ENCODE data around the gene C16orf74. TPM values are rescaled to one million over a fixed set of nuclear protein-coding genes. Genes with fewer than 3 reads are reported as not detected.

The C16orf74 gene
- total and polyA plus RNA-seq, 2 of the 13 experiments (the other 11 are each of a cell fraction or from before 2014, with no cell fraction given) = 0.13 to 0.29 TPM

DNA sequence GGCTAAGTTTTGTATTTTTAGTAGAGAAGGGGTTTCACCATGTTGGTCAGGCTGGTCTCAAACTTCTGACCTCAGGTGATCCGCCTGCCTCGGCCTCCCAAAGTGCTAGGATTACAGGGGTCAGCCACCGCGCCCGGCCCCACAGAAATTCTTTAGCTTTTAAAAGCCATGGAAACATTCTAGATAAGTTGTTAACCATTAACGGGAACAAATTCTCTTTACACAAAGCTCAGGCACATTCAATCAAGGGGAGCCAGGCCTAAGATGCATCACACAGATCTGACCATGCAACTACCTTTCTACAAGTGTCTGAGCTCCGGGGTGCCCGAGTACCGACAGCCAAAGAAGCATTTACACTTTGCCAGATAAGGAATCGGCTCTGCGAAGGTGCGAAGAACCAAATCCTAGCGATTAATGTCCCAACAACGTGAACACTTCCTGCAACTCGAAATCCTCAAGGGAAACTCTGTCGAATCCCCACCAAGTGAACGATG lies 47.4 kb upstream of the C16orf74 start (continued):
- 0 out of 2 replicates have a peak, but pooled peaks have one; percentile 36 for TF ChIP-seq MED1 (CRISPR knock-in tag; IDR thresholded peaks at IDR 0.05)
- TF ChIP-seq HINFP (CRISPR knock-in tag; IDR thresholded peaks at IDR 0.05; ENCODE audit: low read depth) = peak; percentile 31; the same call in 1 of the 2 replicates
- TF ChIP-seq PAWR (CRISPR knock-in tag; IDR thresholded peaks at IDR 0.05; ENCODE audit: borderline replicate concordance) = no peak
- no peak for TF ChIP-seq SYNCRIP (IDR thresholded peaks at IDR 0.05; ENCODE audit: insufficient read depth, low read depth, low read length)
- TF ChIP-seq ZNF878 (CRISPR knock-in tag; IDR thresholded peaks at IDR 0.05) = no peak
- peak; percentile 8; the same call in 1 of the 2 replicates for TF ChIP-seq ZNF331 (CRISPR knock-in tag; IDR thresholded peaks at IDR 0.05)
- no peak for TF ChIP-seq ETV5 (CRISPR knock-in tag; IDR thresholded peaks at IDR 0.05; ENCODE audit: borderline replicate concordance)
- TF ChIP-seq KAT2B (IDR thresholded peaks at IDR 0.05; ENCODE audit: borderline replicate concordance, low read depth, low read length) = no peak
- TF ChIP-seq ZNF274 (CRISPR knock-in tag; IDR thresholded peaks at IDR 0.05) = 0 out of 2 replicates have a peak, but pooled peaks have one; percentile 11
- no peak for TF ChIP-seq ZNF260 (CRISPR knock-in tag; IDR thresholded peaks at IDR 0.05; ENCODE audit: borderline replicate concordance, low read depth)
- no peak for TF ChIP-seq KDM1A (CRISPR knock-in tag; IDR thresholded peaks at IDR 0.05)
- TF ChIP-seq, protein P1, sequence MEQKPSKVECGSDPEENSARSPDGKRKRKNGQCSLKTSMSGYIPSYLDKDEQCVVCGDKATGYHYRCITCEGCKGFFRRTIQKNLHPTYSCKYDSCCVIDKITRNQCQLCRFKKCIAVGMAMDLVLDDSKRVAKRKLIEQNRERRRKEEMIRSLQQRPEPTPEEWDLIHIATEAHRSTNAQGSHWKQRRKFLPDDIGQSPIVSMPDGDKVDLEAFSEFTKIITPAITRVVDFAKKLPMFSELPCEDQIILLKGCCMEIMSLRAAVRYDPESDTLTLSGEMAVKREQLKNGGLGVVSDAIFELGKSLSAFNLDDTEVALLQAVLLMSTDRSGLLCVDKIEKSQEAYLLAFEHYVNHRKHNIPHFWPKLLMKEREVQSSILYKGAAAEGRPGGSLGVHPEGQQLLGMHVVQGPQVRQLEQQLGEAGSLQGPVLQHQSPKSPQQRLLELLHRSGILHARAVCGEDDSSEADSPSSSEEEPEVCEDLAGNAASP (CRISPR knock-in tag; IDR thresholded peaks at IDR 0.05; ENCODE audit: borderline replicate concordance) = peak; percentile 83; the same call in 1 of the 2 replicates
- TF ChIP-seq, protein P2, sequence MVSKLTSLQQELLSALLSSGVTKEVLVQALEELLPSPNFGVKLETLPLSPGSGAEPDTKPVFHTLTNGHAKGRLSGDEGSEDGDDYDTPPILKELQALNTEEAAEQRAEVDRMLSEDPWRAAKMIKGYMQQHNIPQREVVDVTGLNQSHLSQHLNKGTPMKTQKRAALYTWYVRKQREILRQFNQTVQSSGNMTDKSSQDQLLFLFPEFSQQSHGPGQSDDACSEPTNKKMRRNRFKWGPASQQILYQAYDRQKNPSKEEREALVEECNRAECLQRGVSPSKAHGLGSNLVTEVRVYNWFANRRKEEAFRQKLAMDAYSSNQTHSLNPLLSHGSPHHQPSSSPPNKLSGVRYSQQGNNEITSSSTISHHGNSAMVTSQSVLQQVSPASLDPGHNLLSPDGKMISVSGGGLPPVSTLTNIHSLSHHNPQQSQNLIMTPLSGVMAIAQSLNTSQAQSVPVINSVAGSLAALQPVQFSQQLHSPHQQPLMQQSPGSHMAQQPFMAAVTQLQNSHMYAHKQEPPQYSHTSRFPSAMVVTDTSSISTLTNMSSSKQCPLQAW (CRISPR knock-in tag; IDR thresholded peaks at IDR 0.05) = peak; percentile 87
- 0 out of 2 replicates have a peak, but pooled peaks have one; percentile 6 for TF ChIP-seq ZSCAN31 (CRISPR knock-in tag; IDR thresholded peaks at IDR 0.05; ENCODE audit: low read depth)
- TF ChIP-seq ZC3H4 (CRISPR knock-in tag; IDR thresholded peaks at IDR 0.05; ENCODE audit: borderline replicate concordance) = no peak
- TF ChIP-seq HOXA3 (CRISPR knock-in tag; IDR thresholded peaks at IDR 0.05) = 0 out of 2 replicates have a peak, but pooled peaks have one; percentile 12
- no peak for TF ChIP-seq SOX13 (IDR thresholded peaks at IDR 0.05)
- peak in 1 of 2 experiments; percentile 8; a peak in 1 of 4 replicates for TF ChIP-seq SOX13 (CRISPR knock-in tag; conservative IDR thresholded peaks at IDR 0.05 in 1 of 2, IDR thresholded peaks at IDR 0.05 in 1 of 2)
- 0 out of 2 replicates have a peak, but pooled peaks have one; percentile 27 for TF ChIP-seq ZSCAN9 (CRISPR knock-in tag; IDR thresholded peaks at IDR 0.05; ENCODE audit: borderline replicate concordance)
- TF ChIP-seq FOXA3 (CRISPR knock-in tag; IDR thresholded peaks at IDR 0.05) = 0 out of 2 replicates have a peak, but pooled peaks have one; percentile 6
